Loucy (cell line): ENCODE results near the gene GCDH.
"Not testable (repeated sequence)": the region's sequence is repeated elsewhere in the genome, so short reads cannot be mapped to it uniquely, and the experiment has no call there.

Experiments
- H2AFZ ChIP-seq: fragments of 200-600 bp; sonication (generic); 2 replicates; pipeline ENCODE4 v1.6.0; 2016; ENCODE audit warnings: antibody characterized with exemption, mild to moderate bottlenecking, low read length, moderate library complexity
- H3F3A ChIP-seq: fragments of 200-600 bp; 2 replicates; pipeline ENCODE4 v1.6.0; 2016; ENCODE audit warnings: antibody characterized with exemption, low read depth, mild to moderate bottlenecking
- H3K27me3 ChIP-seq: fragments of 200-600 bp; sonication (generic); 2 replicates; pipeline ENCODE4 v1.6.1; 2014; ENCODE audit warnings: low read length, mild to moderate bottlenecking; ENCODE audit not compliant: insufficient read depth, poor library complexity, severe bottlenecking
- H3K36me3 ChIP-seq: fragments of 200-600 bp; sonication (generic); 2 replicates; pipeline ENCODE4 v1.6.1; 2016; ENCODE audit warnings: low read length; ENCODE audit not compliant: insufficient read depth
- H3K4me1 ChIP-seq: fragments of 200-600 bp; sonication (generic); 2 replicates; pipeline ENCODE4 v1.5.1; 2014; ENCODE audit warnings: low read length, mild to moderate bottlenecking; ENCODE audit not compliant: insufficient read depth, poor library complexity, severe bottlenecking
- H3K4me2 ChIP-seq: fragments of 200-600 bp; sonication (generic); 2 replicates; pipeline ENCODE4 v1.6.0; 2014; ENCODE audit warnings: antibody characterized with exemption, low read length, low read depth, mild to moderate bottlenecking; ENCODE audit not compliant: poor library complexity, severe bottlenecking
- H3K4me3 ChIP-seq: fragments of 200-600 bp; sonication (generic); 2 replicates; pipeline ENCODE4 v1.5.1; 2014; ENCODE audit warnings: low read length, mild to moderate bottlenecking, mixed read lengths; ENCODE audit not compliant: poor library complexity, severe bottlenecking
- H3K79me2 ChIP-seq: fragments of 200-600 bp; sonication (generic); 2 replicates; pipeline ENCODE4 v1.6.1; 2014; ENCODE audit warnings: low read length; ENCODE audit not compliant: insufficient read depth
- H3K9ac ChIP-seq: fragments of 200-600 bp; sonication (generic); 2 replicates; pipeline ENCODE4 v1.6.0; 2014; ENCODE audit warnings: mild to moderate bottlenecking, low read depth, low read length, moderate library complexity; ENCODE audit not compliant: poor library complexity, severe bottlenecking
- H3K9me2 ChIP-seq: fragments of 200-600 bp; sonication (generic); replicated peaks from 2 replicates; pipeline ENCODE4 v1.6.1; 2016; ENCODE audit warnings: low read depth, low read length, mixed read lengths
- H3K9me3 ChIP-seq: fragments of 200-600 bp; sonication (generic); 2 replicates; pipeline ENCODE4 v1.6.1; 2014; ENCODE audit warnings: mild to moderate bottlenecking, antibody characterized with exemption, low read length, low read depth; ENCODE audit not compliant: insufficient read depth
- H4K20me1 ChIP-seq: fragments of 200-600 bp; sonication (generic); 2 replicates; pipeline ENCODE4 v1.6.0; 2014; ENCODE audit warnings: antibody characterized with exemption, low read length, mild to moderate bottlenecking; ENCODE audit not compliant: insufficient read depth, poor library complexity, severe bottlenecking
- CTCF ChIP-seq: fragments of 200-600 bp; sonication (generic); conservative IDR thresholded peaks from 2 replicates; pipeline ENCODE4 v1.5.1; 2014; ENCODE audit warnings: mild to moderate bottlenecking, antibody characterized with exemption, low read length
- EZH2phosphoT487 ChIP-seq: fragments of 200-600 bp; IDR thresholded peaks from 2 replicates; pipeline ENCODE4 v1.6.1; 2018; ENCODE audit warnings: antibody characterized with exemption, mild to moderate bottlenecking, moderate library complexity, borderline replicate concordance

The GCDH gene

GRCh38 chr19:12843999-12844732, 46.8 kb upstream of the GCDH start:
- Histone ChIP-seq H4K20me1 (peaks cover 32% of the 10 kb centered on the region), H3K79me2 (peaks cover 22% of the 10 kb centered on the region), H3K36me3 (no peaks in the 10 kb centered on the region), H2AFZ (no peak overlapping the region), H3K27me3 (no peaks in the 10 kb centered on the region), H3K4me3 (no peak overlapping the region), H3F3A (no peaks in the 10 kb centered on the region), H3K4me1 (peaks cover 4% of the 10 kb centered on the region), H3K9me3 (no peaks in the 10 kb centered on the region), H3K9ac (no peak overlapping the region), H3K9me2 (no peaks in the 10 kb centered on the region), H3K4me2 (no peak overlapping the region)
- no peak for TF ChIP-seq EZH2phosphoT487
- TF ChIP-seq CTCF = no peak

DNA sequence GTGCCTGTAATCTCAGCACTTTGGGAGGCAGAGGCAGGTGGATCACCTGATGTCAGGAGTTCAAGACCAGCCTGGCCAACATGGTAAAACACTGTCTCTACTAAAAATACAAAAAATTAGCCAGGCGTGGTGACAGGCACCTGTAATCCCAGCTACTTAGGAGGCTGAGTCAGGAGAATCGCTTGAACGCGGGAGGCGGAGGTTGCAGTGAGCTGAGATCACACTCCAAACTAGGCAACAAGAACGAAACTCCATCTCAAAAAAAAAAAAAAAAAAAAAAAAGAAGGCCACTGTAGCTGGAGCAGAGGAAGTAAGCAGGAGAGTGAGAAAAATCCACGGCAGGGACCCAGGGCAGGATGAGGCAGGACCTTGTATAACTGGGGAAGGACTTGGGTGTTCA, 44.3 kb upstream of the GCDH start:
- not testable (repeated sequence) for H3K4me1 ChIP-seq, H3K9ac ChIP-seq, H3K9me3 ChIP-seq, H2AFZ ChIP-seq, H3F3A ChIP-seq, H3K4me3 ChIP-seq, H3K9me2 ChIP-seq, H3K79me2 ChIP-seq, H3K27me3 ChIP-seq, H3K36me3 ChIP-seq, H3K4me2 ChIP-seq
- H4K20me1 ChIP-seq = peaks cover 11% of the 10 kb centered on the region

DNA sequence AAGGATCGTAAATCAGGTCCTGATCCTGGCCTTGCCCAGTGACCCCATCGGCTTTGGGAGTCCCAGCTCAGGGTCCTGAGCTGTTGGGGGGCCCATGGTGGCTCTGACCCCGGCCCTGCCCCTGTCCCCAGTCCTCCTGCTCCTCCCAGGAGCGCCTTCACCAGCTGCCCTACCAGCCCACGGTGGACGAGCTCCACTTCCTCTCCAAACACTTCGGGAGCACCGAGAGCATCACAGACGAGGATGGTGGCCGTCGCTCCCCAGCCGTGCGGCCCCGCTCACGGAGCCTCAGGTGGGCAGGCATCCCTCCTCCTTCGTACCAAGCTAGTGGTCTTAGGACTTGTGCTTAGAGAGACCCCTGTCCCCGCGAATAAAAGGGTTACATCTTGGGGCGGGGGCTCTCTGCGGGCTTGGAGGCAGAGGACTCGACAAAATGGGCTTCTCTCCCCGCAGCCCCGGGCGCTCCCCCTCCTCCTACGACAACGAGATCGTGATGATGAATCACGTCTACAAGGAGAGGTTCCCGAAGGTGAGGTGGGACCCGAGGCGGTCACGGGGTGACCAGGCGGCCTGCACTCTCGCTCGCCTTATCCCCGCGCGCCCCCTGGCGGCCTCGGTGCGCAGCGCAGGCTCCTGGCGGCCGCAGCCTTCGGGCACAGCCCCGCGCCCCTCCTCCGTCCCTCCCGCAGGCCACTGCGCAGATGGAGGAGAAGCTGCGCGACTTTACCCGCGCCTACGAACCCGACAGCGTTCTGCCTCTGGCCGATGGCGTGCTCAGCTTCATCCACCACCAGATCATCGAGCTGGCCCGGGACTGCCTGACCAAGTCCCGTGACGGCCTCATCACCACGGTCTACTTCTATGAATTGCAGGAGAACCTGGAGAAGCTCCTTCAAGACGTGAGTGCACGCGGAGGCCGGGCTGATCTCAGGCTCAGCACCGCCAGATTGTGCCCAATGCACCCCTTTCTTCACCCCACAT, 43.5 kb upstream of the GCDH start:
- Histone ChIP-seq H3K79me2 (no peaks in the 10 kb centered on the region), H3F3A (no peaks in the 10 kb centered on the region), H3K4me2 (peak overlapping the region; percentile 47), H2AFZ (peak overlapping the region; percentile 17; the same call in 1 of the 2 replicates), H3K9me3 (no peaks in the 10 kb centered on the region), H3K4me1 (no peaks in the 10 kb centered on the region), H3K27me3 (no peaks in the 10 kb centered on the region), H3K9me2 (no peaks in the 10 kb centered on the region), H4K20me1 (peaks cover 11% of the 10 kb centered on the region), H3K4me3 (no peak overlapping the region), H3K36me3 (no peaks in the 10 kb centered on the region), H3K9ac (no peak overlapping the region)
- no peak for TF ChIP-seq EZH2phosphoT487
- TF ChIP-seq CTCF = peak; percentile 91
